Karpas-422 (cell line): ENCODE results near the gene LUC7L3. TPM values are rescaled to one million over a fixed set of nuclear protein-coding genes. Genes with fewer than 3 reads are reported as not detected.

ENCODE experiments used
- DNase-seq: peaks from one replicate; pipeline ENCODE4 v3.0.0-alpha.2; 2015
- H2AFZ ChIP-seq: fragments of 200-600 bp; sonication (generic); 2 replicates; pipeline ENCODE4 v1.6.1; 2014; ENCODE audit warnings: antibody characterized with exemption, low read length, mixed read lengths
- H3K27ac ChIP-seq: fragments of 200-600 bp; sonication (generic); 2 replicates; pipeline ENCODE4 v1.5.1; 2014; ENCODE audit warnings: mild to moderate bottlenecking, low read length, moderate library complexity
- H3K27me3 ChIP-seq: fragments of 200-600 bp; sonication (generic); 2 replicates; pipeline ENCODE4 v1.6.1; 2014; ENCODE audit warnings: low read length, mixed read lengths
- H3K36me3 ChIP-seq: fragments of 200-600 bp; sonication (generic); 2 replicates; pipeline ENCODE4 v1.6.1; 2014; ENCODE audit warnings: low read length, mixed read lengths; ENCODE audit not compliant: insufficient read depth
- H3K4me1 ChIP-seq: fragments of 200-600 bp; sonication (generic); 2 replicates; pipeline ENCODE4 v1.6.1; 2014; ENCODE audit warnings: mild to moderate bottlenecking, low read length, mixed read lengths
- H3K4me2 ChIP-seq: fragments of 200-600 bp; sonication (generic); 2 replicates; pipeline ENCODE4 v1.6.1; 2014; ENCODE audit warnings: low read length, low read depth, mild to moderate bottlenecking; ENCODE audit not compliant: poor library complexity, severe bottlenecking
- H3K4me3 ChIP-seq: fragments of 200-600 bp; sonication (generic); 2 replicates; pipeline ENCODE4 v1.5.1; 2014; ENCODE audit warnings: mild to moderate bottlenecking, antibody characterized with exemption, low read length, mixed read lengths
- H3K79me2 ChIP-seq: fragments of 200-600 bp; sonication (generic); 2 replicates; pipeline ENCODE4 v1.6.1; 2014; ENCODE audit warnings: mild to moderate bottlenecking, low read length, mixed read lengths
- H3K9ac ChIP-seq: fragments of 200-600 bp; sonication (generic); 2 replicates; pipeline ENCODE4 v1.6.0; 2014; ENCODE audit warnings: low read length
- H3K9me2 ChIP-seq: fragments of 200-600 bp; sonication (generic), shearing (Covaris generic); replicated peaks from 2 replicates; pipeline ENCODE4 v1.6.0; 2014; ENCODE audit warnings: mild to moderate bottlenecking, low read length, moderate library complexity; ENCODE audit not compliant: insufficient read depth
- H3K9me3 ChIP-seq: fragments of 300-700, 200-600 bp; sonication (generic); 2 replicates; pipeline ENCODE4 v1.6.1; 2014; ENCODE audit warnings: low read length, mixed read lengths
- H4K20me1 ChIP-seq: fragments of 200-600 bp; sonication (generic); 2 replicates; pipeline ENCODE4 v1.6.1; 2014; ENCODE audit warnings: mild to moderate bottlenecking, antibody characterized with exemption, low read length, low read depth; ENCODE audit not compliant: insufficient read depth
- total RNA-seq: library from RNA; depleted of rRNA; stranded (reverse); fragments of >200 nt; shearing (Covaris generic); gene quantifications from 2 replicates; pipeline ENCODE4 v1.2.3, GENCODE V29; 2014; ENCODE audit warnings: low replicate concordance

Gene LUC7L3
- total RNA-seq, 1 experiment from 2014 or later: 102 TPM

GRCh38 chr17:50783905-50784304, 64.5 kb downstream of the LUC7L3 start:
- Histone ChIP-seq H4K20me1 (no peaks in the 10 kb centered on the region), H3K79me2 (no peaks in the 10 kb centered on the region), H3K27ac (no peak overlapping the region), H3K9ac (no peak overlapping the region), H2AFZ (no peak overlapping the region), H3K9me2 (no peaks in the 10 kb centered on the region), H3K27me3 (no peaks in the 10 kb centered on the region), H3K4me3 (no peak overlapping the region), H3K4me2 (no peak overlapping the region), H3K36me3 (no peaks in the 10 kb centered on the region), H3K4me1 (no peaks in the 10 kb centered on the region), H3K9me3 (no peaks in the 10 kb centered on the region)
- no peak for DNase-seq

DNA sequence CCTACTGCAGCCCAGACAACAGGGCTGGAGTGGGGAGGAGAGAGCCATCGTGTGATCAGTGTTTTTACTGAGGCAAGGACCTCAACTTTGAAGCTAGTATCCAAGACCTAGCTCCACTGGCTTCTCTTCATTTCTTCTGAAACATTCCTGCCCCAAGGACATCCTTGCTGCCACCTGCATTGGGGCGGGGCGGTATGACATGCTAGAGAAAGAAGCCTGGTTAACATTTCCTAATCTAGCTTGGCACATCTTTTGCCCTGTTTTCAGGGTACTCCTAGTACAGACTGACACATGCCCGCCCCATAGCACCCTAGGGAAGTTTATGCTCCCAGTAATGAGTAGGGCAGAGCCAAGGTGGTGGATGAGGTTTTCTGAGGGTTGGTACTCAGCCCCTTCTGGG, 65.7 kb downstream of the LUC7L3 start:
- no peak overlapping the region for H2AFZ ChIP-seq
- no peak overlapping the region for H3K4me2 ChIP-seq
- no peak overlapping the region for H3K4me3 ChIP-seq
- H3K79me2 ChIP-seq: no peaks in the 10 kb centered on the region
- no peaks in the 10 kb centered on the region for H3K36me3 ChIP-seq
- DNase-seq: no peak
- no peaks in the 10 kb centered on the region for H3K9me2 ChIP-seq
- H3K9me3 ChIP-seq: no peaks in the 10 kb centered on the region
- H3K27ac ChIP-seq: no peak overlapping the region
- H4K20me1 ChIP-seq: no peaks in the 10 kb centered on the region
- H3K9ac ChIP-seq: no peak overlapping the region
- H3K4me1 ChIP-seq: no peaks in the 10 kb centered on the region
- H3K27me3 ChIP-seq: no peaks in the 10 kb centered on the region

DNA sequence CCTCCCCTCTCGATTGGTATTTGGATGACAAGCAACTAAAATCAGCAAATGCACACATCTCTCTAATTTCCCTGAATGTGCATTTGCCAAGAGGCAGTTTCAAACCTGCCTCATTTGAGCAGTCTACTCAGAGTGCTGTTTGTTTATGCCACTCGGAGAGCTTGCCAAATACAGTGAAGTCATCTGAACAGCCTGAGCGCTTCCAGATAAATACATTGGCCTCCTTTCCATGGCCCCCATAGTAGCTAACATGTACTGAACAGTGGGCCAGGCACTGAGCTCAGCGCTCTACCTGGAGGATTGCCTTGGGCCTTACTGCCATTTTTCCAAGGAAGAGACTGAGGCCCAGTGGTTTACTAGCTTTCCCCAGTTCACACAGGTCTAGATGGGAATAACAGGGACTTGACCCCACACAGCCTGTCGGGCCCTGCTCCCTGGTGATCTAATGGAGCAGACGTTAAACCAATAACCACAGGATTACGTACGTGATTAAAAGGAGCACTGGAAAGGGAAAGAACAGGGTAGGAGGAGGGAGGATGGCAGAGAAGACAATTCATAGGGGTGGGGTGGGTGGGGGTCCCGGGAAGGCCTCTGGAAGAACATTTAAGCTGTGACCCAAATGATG, 66.7 kb downstream of the LUC7L3 start:
- no peaks in the 10 kb centered on the region for H3K79me2 ChIP-seq
- H3K9me2 ChIP-seq: no peaks in the 10 kb centered on the region
- no peak for DNase-seq
- H3K27ac ChIP-seq: no peak overlapping the region
- no peak overlapping the region for H3K9ac ChIP-seq
- no peaks in the 10 kb centered on the region for H3K4me1 ChIP-seq
- H2AFZ ChIP-seq: no peak overlapping the region
- no peaks in the 10 kb centered on the region for H4K20me1 ChIP-seq
- no peak overlapping the region for H3K4me3 ChIP-seq
- H3K36me3 ChIP-seq: no peaks in the 10 kb centered on the region
- H3K27me3 ChIP-seq: no peaks in the 10 kb centered on the region
- H3K9me3 ChIP-seq: no peaks in the 10 kb centered on the region
- no peak overlapping the region for H3K4me2 ChIP-seq

GRCh38 chr17:50787106-50787505, 67.7 kb downstream of the LUC7L3 start:
- Histone ChIP-seq H3K4me2 (no peak overlapping the region), H3K27ac (no peak overlapping the region), H4K20me1 (no peaks in the 10 kb centered on the region), H2AFZ (no peak overlapping the region), H3K27me3 (no peaks in the 10 kb centered on the region), H3K36me3 (no peaks in the 10 kb centered on the region), H3K9ac (no peak overlapping the region), H3K4me1 (no peaks in the 10 kb centered on the region), H3K79me2 (no peaks in the 10 kb centered on the region), H3K4me3 (no peak overlapping the region), H3K9me3 (no peaks in the 10 kb centered on the region), H3K9me2 (no peaks in the 10 kb centered on the region)
- no peak for DNase-seq

DNA sequence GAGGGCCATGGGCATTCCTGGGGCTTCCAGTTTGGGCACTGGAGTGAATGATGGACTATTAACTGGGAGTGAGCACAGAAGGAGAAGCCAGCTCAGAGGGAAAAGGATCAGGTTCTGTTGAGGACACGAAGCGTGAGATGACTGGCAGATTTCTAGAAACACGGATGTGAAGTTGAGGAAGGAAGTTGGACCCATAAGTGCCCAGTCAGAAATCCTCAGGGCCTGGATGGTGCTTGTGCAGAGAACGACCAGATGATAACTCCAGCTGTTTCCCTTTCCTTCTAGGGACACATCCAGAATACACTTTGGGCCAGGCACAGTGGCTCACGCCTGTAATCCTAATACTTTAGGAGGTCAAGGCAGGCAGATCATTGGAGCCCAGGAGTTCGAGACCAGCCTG, 71.2 kb downstream of the LUC7L3 start:
- Histone ChIP-seq H3K9me3 (no peaks in the 10 kb centered on the region), H3K4me1 (no peaks in the 10 kb centered on the region), H3K79me2 (no peaks in the 10 kb centered on the region), H3K9ac (no peak overlapping the region), H3K27ac (no peak overlapping the region), H3K9me2 (no peaks in the 10 kb centered on the region), H3K4me3 (no peak overlapping the region), H4K20me1 (no peaks in the 10 kb centered on the region), H3K27me3 (no peaks in the 10 kb centered on the region), H2AFZ (no peak overlapping the region), H3K36me3 (no peaks in the 10 kb centered on the region), H3K4me2 (no peak overlapping the region)
- no peak for DNase-seq

DNA sequence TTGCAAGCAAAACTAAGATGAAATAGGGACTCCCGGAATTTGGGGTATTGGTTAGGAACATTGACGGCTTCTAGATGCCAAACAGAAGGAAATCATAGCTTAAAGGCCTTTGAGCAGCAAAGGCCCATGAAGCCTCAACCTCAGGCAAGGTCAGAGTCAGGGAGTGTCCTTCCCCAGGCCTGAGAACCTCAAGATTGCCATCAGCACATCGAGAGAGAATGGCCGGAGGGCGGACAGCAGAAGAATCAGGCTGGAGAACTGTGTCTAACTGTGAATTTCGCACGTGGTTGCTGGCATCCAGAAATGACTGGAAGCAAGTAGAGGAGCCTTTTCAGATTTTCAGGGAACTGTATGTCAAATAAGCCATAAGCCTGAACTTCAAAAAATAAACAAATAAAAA, 72.7 kb downstream of the LUC7L3 start:
- no peak overlapping the region for H3K4me2 ChIP-seq
- no peaks in the 10 kb centered on the region for H3K9me2 ChIP-seq
- H3K27me3 ChIP-seq: no peaks in the 10 kb centered on the region
- no peaks in the 10 kb centered on the region for H3K4me1 ChIP-seq
- no peaks in the 10 kb centered on the region for H4K20me1 ChIP-seq
- no peaks in the 10 kb centered on the region for H3K79me2 ChIP-seq
- H3K4me3 ChIP-seq: no peak overlapping the region
- DNase-seq: no peak
- H3K36me3 ChIP-seq: no peaks in the 10 kb centered on the region
- H3K27ac ChIP-seq: no peak overlapping the region
- H3K9ac ChIP-seq: no peak overlapping the region
- H3K9me3 ChIP-seq: no peaks in the 10 kb centered on the region
- no peak overlapping the region for H2AFZ ChIP-seq

DNA sequence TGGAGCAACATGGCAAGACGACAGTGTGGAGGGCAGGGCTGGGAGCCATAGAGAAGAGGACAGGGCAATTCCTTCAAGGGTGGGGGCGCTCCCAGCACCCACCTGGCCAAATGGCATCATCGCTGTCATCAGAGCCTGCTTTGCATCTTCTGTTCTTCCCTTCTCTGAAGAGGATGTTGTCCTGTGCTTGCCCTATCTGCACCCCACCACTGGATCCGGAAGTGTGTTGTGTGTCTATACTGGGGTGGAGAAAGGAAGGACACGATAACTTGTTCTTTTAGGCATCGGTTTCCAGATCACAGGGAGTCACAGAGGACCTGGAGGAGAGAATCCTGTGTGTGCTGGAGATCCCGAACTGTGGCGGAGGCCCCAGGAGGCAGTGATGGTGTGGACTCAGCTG, 73.6 kb downstream of the LUC7L3 start:
- Histone ChIP-seq H3K9me2 (no peaks in the 10 kb centered on the region), H3K9me3 (no peaks in the 10 kb centered on the region), H4K20me1 (no peaks in the 10 kb centered on the region), H3K79me2 (no peaks in the 10 kb centered on the region), H3K4me2 (no peak overlapping the region), H3K9ac (no peak overlapping the region), H3K36me3 (no peaks in the 10 kb centered on the region), H2AFZ (no peak overlapping the region), H3K27ac (no peak overlapping the region), H3K4me1 (no peaks in the 10 kb centered on the region), H3K4me3 (no peak overlapping the region), H3K27me3 (no peaks in the 10 kb centered on the region)
- no peak for DNase-seq

GRCh38 chr17:50794361-50794760, 75.0 kb downstream of the LUC7L3 start:
- H3K27me3 ChIP-seq: no peaks in the 10 kb centered on the region
- H3K4me3 ChIP-seq: no peak overlapping the region
- no peak overlapping the region for H2AFZ ChIP-seq
- no peaks in the 10 kb centered on the region for H3K9me3 ChIP-seq
- H3K79me2 ChIP-seq: no peaks in the 10 kb centered on the region
- H3K9ac ChIP-seq: no peak overlapping the region
- peak; percentile 23 for DNase-seq
- no peaks in the 10 kb centered on the region for H3K9me2 ChIP-seq
- no peaks in the 10 kb centered on the region for H3K36me3 ChIP-seq
- no peaks in the 10 kb centered on the region for H4K20me1 ChIP-seq
- H3K27ac ChIP-seq: no peak overlapping the region
- no peak overlapping the region for H3K4me2 ChIP-seq
- no peaks in the 10 kb centered on the region for H3K4me1 ChIP-seq
